Measurements from ENCODE around the gene TMPRSS13.

DNA sequence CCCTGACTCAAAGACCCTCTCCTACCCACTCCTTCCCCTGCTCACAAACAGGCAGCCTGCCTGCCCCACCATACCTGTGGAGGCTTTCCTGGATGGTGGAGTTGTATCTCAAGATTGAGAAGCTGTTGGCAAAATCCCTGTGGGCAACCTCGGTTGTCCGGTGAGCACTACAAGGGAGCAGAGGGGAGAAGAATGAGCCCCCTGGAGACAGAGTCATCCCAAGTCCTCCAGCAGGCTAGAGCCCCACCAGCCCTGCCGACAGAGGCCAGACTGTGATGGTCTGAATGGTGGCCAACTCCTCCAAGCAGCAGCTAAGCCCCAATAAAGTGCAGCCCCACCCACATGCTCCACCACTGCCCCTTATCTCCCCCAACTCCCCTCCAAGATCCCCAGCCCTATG, 17.5 kb downstream of the TMPRSS13 start:
- no peak for TF ChIP-seq POLR2A (IDR thresholded peaks at IDR 0.05)
- TF ChIP-seq, protein P1, sequence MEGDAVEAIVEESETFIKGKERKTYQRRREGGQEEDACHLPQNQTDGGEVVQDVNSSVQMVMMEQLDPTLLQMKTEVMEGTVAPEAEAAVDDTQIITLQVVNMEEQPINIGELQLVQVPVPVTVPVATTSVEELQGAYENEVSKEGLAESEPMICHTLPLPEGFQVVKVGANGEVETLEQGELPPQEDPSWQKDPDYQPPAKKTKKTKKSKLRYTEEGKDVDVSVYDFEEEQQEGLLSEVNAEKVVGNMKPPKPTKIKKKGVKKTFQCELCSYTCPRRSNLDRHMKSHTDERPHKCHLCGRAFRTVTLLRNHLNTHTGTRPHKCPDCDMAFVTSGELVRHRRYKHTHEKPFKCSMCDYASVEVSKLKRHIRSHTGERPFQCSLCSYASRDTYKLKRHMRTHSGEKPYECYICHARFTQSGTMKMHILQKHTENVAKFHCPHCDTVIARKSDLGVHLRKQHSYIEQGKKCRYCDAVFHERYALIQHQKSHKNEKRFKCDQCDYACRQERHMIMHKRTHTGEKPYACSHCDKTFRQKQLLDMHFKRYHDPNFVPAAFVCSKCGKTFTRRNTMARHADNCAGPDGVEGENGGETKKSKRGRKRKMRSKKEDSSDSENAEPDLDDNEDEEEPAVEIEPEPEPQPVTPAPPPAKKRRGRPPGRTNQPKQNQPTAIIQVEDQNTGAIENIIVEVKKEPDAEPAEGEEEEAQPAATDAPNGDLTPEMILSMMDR (IDR thresholded peaks at IDR 0.05), result no peak
